PFSK-1 (cell line): Measurements from ENCODE around the gene OCIAD2.

Source experiments
- POLR2AphosphoS5 ChIP-seq: IDR thresholded peaks from 2 replicates; pipeline ENCODE4 v1.6.1; 2012; ENCODE audit warnings: low read depth, mild to moderate bottlenecking, control low read depth, low read length, moderate library complexity
- TAF1 ChIP-seq: IDR thresholded peaks from 2 replicates; pipeline ENCODE4 v1.6.1; 2012; ENCODE audit warnings: low read length, control low read depth, borderline replicate concordance; ENCODE audit not compliant: insufficient read depth

DNA sequence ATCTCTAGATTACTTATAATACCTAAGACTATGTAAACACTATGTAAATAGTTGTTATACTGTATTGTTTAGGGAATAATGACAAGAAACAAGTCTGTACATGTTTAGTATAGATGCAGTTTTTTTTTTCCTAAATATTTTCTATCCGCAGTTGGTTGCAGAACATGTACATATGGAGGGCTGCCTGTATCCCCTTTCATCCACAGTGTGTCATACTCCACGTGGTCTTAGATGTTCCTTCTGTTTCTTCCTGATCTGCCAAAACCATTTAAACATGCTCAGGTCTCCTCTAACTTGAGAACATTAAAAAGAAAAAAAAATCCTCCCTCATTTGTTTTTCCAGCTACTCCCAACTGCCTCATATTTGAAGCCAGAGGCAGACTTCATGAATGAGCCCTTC, 61.7 kb downstream of the OCIAD2 start:
- TF ChIP-seq TAF1 (no peak), POLR2AphosphoS5 (no peak)
